ENCODE measurements around the gene RETREG3.
A peak's percentile ranks its signal among the peaks of the same experiment; 100 is the strongest.
"Not testable (repeated sequence)": the region's sequence is repeated elsewhere in the genome, so short reads cannot be mapped to it uniquely, and the experiment has no call there.

Gene RETREG3, protein sequence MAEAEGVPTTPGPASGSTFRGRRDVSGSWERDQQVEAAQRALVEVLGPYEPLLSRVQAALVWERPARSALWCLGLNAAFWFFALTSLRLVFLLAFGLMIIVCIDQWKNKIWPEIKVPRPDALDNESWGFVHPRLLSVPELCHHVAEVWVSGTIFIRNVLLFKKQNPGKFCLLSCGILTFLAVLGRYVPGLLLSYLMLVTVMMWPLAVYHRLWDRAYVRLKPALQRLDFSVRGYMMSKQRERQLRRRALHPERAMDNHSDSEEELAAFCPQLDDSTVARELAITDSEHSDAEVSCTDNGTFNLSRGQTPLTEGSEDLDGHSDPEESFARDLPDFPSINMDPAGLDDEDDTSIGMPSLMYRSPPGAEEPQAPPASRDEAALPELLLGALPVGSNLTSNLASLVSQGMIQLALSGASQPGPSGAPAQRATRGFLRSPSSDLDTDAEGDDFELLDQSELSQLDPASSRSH

DNA sequence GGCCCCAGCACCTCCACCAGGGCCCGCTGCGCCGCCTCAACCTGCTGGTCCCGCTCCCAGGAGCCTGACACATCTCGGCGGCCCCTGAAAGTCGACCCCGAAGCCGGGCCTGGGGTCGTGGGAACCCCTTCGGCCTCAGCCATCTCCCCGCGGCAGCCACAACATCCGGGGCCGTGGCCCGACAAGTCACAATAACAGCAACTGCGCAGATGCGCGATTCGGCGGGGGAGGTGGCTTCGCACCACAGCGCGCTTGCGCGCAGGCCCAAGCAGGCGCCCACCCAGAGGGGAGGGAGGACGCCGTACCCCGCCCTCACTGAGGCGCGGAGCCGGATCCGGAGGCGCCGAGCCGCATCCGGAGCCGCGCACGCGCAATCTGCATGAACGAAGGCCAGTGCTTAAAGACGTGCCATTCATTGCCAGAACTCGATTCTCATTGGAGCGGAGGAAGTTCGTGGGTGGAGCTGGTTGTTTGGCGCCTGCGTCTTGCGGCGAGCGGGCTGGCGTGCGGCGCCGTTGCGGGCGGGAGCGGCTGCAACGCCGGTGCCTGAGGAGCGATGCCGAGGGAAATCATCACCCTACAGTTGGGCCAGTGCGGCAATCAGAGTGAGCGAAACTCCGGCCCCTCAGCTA lies at the start of gene RETREG3, which contains the start of gene TUBG1:
TSS of gene RETREG3 (minus strand) at position 193 of the 632 bp plus-strand sequence. CDS start at position 143, 50 bp downstream.
TSS of gene TUBG1 (plus strand) at position 502 of the 632 bp plus-strand sequence. CDS start at position 557, 55 bp downstream.
- DNase-seq (ENCODE audit: low spot score), result peak; percentile 99

DNA sequence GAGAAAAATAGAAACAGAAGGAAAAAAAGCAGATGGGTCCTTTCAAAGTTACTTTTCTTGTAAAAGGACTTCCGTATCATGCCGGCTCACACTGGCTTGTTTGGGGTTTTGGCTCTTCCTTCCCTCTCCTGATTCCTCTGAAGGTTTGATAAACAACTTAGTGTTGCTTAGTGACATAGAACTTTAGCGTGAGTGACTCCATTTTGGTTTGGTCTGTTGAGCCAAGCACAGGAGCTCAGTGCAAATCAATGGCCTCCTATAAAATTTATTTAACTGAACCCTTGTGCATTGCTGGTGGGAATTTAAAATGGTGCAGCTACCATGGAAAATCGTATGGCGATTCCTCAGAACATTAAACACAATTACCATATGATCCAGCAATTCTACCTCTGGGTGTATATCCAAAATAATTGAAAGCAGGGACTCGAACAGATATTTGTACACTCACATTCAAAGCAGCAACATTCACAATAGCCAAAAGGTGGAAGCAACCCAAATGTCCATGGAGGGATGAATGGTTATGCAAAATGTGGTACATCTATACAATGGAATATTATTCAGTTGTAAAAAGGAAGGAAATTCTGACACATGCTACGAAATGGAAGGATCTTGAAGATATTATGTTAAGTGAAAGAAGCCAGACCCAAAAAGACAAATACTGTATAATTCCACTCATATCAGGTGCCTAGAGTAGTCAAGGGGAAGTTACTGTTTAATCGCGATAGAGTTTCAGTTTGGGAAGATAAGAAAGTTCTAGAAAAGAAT lies 48.8 kb upstream of the RETREG3 start:
- no peak for DNase-seq (ENCODE audit: low spot score)

DNA sequence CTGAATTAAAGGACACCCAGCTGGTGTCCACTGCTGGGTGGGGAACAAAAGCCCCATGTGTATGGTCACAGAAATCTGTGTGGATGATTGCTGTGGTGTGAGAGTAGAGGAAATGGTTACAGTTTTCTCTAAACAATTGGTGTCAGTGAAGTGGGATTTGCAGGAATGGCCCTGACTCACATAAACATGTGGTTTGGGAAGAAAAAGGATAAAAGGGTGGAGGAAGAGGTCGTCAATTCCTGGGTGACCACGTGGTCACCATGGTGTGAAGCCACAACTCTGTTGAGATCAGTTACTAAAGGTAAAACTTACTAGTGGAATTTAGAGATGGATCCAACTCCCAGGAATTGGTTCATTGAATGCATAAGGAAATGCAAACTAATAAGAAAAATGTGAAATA lies 46.4 kb upstream of the RETREG3 start:
- no peak for DNase-seq (ENCODE audit: low spot score)

DNA sequence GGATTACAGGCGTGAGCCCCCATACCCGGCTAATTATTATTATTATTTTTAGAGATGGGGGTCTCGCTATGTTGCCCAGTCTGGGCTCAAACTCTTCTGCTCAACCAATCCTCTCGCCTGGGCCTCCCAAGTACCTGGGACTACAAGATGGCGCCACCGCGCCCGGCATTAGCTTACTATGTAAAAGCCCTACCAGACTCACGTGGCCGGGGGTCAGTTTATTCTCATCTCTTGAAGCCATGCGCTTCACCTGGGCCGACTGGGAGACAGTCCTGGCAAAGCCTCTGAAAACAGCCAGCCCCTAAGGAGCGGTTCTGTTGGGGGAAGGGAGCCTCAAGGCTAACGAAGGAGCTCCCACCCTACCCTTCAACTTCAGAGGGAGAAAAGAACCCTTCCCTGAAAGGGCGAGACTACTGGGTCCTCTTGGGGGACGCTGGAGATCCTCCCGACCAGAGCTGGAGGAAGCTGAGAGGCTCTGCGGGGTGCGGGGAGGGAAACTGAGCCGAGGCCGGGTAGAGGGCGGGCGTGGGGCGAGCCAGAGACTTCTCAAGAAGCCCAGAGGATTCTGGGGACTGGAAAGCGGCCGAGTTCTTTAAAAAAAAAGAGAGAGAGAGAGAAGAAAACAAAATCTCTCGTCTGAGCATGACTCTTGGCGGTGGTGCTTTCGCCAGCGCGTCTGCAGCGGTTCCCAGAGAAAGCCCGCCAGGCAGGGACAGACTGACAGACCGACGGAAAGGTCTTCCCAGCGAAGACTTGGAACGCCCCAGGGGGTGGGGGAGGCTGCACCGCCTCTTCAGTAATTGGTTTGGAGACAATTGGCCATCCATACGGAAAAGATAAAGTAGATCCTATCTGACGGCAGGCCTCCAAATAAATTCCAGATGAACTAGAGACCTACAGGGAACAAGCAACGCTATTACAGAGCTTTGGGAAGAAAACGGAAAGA lies 44.3 kb upstream of the RETREG3 start:
- DNase-seq (ENCODE audit: low spot score), result no peak

DNA sequence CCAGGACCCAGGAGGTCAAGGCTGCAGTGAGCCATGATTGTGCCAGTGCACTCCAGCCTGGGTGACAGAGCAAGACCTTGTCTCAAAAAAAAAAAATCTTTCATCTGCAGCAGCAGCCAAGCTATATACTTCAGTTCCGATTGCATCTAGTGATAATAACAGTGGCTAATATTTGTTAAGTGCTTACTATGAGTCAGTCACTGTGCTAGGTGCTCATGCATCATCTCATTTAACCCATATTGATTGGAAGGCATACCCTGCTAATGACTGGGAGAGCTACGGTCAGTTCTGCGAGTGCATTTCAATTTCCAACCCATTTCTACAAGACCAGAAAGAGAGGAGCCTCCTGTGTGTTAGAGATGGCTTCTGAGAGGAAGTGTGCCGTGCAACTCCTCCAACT lies 42.2 kb upstream of the RETREG3 start:
- no peak for DNase-seq (ENCODE audit: low spot score)

DNA sequence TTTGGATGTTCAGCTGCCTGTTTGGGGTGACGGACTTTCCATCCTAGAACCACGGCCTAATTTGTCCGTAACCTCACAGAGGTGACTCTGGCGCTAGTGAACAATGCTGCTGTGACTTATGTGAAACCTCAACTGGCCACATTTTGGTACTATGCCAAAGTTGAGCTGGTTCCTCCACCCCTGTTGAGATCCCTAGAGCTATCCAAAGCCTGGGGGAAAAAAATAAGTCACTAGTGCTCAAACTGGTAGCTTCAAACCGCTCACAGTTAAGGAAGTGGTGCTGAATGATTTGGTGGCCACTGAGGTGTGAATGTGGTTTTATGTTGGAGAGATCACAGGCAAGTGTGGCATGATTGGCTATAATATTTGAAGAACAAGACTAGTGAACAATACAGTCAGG lies 38.6 kb upstream of the RETREG3 start:
- DNase-seq (ENCODE audit: low spot score), result no peak

DNA sequence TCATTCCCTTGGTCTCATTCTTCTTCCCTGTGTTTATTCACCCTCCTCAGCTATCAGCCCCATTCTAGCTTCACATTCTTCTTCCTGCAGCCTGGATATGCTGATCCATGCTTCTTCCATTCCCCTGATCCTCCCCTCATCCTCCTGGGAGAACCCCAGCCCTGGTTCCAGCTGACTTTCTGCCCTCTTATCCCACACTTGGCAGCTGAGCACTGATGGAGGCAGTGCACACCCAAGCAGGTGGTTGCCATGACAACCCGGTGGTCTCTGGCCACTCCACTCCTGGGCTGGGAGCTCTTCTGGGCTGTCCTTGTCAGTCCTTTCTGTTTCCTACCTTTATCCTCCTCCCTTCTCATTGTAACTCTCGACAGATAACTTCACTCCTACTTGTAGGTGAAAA lies 33.2 kb upstream of the RETREG3 start:
- no peak for DNase-seq (ENCODE audit: low spot score)

DNA sequence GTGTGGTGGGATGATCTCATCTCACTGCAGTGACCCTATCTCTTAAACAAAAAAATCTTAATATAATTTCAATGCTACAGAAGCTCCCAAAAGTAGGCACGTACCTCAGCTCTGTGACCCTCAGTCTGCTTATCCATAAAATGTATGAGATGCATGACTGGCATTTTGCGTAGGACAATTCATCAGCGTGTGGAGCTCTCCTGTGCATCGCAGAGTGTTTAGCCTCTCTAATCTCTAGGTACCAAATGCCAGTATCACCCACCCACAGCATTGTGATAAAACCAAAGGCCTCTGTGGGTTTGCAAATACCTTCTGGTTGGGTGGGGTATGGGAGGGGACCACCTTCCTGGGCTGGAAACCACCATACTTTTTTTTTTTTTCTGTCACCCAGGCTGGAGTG lies 30.9 kb upstream of the RETREG3 start:
- no peak for DNase-seq (ENCODE audit: low spot score)

DNA sequence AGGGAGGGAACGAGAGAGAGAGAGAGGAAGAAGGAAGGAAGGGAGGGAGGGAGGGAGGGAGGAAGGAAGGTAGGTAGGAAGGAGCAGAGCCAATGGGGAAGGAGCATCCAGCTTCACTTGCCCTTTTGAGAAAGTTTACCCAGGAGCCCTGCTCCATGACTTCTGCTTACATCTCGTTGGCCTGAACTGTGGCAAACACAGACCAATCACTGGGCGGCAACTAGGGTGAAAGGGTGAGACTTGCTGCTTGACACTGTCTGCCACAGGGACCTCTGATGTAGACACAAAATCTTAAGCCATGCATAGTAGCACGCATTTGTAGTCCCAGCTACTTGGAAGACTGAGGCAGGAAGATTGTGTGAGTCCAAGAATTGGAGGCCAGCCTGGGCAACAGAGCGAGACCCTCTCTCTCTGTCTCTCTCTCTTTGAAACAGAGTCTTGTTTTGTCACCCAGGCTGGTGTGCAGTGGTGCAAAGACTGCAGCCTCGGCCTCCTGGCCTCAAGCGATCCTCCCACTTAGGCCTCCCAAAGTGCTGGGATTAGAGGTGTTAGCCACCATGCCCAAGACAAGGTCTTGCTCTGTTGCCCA lies 30.4 kb upstream of the RETREG3 start:
- DNase-seq (ENCODE audit: low spot score), result no peak

DNA sequence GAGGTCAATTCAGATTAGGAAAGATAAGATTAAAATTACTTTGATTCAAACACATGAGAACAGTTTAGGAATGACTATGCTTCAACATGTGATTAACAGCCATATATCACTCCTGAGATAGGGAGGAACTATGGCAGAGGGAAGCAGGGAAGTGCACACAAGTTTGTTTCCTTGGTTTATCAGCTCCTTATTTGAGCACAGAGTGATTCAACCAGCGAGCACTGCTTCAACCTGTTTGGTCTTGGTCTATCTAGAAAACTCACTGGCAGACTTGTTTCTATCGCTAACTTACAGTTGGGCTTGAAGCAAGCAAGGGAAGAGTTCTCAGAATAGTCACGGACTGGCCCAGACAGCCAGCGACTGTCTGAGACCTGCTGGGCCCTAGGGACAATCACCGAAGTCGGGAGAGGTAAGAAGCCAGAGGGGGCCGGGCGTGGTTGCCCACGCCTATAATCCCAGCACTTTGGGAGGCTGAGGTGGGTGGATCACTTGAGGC lies 23.8 kb upstream of the RETREG3 start:
- DNase-seq (ENCODE audit: low spot score), result no peak

DNA sequence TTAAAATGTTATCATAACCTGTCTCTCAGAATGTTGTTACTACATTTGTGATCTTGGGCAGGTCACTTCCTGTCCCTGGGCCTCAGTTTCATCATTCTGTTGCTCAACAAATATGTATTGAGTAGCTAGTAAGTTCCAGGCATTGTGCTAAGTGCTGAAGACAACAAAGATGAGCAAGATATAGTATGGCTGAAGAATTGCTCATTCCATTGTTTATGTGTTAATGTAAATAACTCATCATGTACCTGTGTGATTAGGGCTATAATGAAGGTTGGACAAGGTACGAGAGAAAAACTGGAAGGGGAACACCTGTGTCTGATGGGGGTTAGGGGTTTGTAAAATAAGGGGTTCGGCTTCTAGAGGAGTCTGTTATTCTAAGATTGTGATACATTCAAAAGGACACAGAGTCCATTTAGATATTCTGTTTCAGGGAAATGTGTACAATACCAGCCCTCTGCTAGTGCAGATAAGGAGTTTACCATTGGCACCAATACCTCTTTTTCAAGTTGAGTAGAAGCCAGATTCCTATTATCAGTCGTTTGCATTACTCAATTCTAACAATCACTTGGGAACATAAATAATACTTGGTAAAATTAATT lies 20.3 kb upstream of the RETREG3 start:
- no peak for DNase-seq (ENCODE audit: low spot score)

DNA sequence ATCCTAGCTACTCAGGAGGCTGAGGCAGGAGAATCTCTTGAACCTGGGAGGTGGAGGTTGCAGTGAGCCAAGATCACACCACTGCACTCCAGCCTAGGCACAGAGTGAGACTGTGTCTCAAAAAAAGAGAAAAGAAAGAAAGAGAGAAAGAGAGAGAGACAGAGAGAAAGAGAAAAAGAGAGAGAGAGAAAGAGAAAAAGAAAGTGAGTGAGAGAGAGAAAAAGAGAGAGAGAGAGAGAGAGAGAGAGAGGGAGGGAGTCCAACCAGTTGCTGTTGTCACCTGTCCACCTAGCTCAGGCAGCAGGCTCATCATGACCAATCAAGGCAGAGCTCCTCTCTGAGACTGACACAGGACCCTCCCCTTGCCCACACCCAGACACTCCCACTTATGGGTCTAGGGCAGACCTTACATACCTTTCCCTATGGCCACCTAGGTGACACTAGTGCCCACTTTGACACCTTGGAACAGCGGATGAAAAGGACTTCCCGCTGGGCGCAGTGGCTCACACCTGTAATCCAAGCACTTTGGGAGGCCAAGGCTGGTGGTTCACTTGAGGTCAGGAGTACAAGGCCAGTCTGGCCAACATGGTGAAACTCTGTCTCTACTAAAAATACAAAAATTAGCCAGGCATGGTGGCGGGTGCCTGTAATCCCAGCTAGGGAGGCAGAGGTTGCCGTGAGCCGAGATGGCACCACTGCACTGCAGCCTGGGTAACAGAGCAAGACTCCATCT lies 18.0 kb upstream of the RETREG3 start:
- DNase-seq (ENCODE audit: low spot score), result not testable (repeated sequence)

DNA sequence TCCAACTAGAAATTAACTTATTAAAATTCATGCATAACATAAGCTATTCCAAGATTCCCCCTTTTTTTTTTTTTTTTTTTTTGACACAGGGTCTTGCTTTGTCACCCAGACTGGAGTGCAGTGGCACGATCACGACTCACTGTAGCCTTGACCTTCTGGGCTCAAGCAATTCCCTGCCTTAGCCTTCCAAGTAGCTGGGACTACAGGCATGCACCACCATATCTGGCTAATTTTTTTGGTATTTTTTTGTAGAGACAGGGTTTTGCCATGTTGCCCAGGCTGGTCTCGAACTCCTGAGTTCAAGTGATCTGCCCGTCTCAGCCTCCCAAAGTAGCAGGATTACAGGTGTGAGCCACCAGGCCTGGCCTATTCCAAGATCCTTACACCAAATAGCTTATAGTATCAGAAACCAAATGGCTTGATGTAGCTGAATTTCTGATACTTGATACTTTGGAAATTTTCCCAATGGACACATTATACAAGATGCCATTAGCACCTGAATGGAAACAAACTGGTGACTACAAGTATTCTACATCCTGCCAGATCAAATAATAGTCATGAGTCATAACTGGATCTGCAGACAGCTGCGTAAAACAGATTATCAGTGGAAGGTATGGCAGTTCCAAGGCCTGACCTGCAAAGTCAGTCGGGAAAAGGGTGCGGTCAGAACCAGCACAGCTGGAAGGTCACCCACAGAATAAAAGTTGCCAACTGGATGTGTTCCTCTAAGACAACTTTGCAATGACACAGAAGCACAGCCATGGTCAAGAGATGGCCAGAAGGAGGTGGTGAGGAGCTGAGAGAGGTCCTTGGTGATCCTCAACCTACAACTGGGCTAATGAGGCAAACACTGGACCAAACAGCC lies 14.8 kb upstream of the RETREG3 start:
- peak; percentile 43 for DNase-seq (ENCODE audit: low spot score)

DNA sequence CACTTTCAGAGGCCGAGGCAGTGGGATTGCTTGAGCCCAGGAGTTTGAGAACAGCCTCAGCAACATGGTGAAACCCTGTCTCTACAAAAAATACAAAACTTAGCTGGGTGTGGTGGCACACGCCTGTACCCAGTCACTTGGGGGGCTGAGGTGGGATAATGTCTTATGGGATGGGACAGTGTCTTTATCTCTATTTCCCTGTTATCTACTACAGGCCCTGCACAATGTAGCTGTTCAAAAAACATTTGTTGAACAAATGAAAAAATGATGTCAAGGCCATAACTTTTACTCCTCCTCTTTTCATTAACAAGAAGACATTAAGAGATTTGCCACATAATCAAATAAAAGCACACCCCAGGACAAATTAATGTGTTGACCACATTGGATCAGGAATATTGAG lies 14.1 kb upstream of the RETREG3 start:
- no peak for DNase-seq (ENCODE audit: low spot score)

DNA sequence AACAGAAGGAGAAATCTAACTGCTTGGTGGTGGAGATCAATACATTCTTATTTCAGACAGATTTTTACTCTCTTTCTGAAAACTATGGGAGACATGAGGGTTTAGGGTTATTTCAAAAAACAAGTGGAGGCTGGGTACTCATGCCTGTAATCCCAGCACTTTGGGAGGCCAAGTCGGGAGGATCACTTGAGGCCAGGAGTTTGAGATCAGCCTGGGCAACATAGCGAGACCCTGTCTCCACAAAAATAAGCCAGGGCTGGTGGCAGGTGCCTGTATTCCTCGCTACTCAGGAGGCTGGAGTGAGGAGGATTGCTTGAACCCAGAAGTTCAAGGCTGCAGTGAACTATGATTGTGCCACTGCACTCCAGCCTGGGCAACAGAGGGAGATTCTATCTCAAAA lies 12.8 kb upstream of the RETREG3 start:
- DNase-seq (ENCODE audit: low spot score), result not testable (repeated sequence)

DNA sequence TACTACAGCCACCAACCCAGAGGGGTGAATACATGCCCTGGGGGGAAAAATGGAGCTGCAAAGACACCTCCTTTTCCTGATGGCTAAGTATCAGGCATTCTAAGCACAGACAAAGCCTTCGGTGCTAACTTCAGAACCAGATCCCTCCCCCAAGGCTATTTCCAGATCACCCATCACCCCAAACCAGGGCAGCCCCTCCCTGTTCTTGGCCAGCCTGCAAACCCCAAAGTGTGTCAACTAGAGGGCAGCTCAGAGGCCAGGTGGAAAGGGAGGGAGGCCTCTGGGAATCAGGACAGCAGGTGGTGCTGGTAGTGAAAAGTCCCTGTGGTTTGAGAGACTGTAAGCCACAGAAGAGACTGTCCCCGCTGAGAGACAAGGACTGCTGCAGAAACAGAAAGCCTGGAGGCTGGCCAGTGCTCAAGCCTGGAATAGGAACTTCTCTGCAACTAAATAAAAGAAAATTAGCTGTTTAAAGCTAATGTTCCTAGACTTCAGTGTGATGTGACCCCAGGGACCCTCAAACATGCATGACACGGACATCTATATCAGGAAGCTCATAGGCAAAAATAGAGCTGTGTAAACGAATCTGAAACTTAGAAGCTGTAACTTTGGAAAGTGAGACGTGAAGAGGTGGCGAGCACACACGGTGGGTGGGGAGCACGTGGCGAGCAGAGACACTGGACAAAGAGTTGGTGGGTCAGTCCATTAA lies 9.4 kb upstream of the RETREG3 start:
- DNase-seq (ENCODE audit: low spot score), result peak; percentile 8

DNA sequence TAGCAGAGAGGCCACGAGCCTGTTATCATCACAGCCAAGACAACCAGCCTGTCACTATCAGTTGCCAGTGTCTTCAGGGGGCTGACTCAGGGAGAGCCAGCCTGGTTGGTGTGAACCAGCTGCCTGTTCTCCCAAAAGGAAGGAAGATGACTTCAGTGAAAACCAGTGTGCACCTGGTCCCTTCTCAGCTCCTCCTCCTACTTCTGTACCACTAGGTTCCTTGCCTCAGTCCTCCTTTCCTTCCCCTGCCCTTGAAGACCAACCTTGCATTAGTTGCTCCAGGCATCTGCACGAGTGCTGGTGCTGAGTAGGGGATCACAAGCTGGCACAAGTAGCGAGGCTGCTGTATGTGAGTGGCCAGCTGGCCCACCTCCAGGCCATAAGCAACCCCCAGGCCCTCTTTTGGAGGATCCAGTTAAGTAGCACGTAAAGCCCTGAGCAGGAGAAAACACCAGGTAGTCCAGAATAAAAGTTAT lies 8.8 kb upstream of the RETREG3 start:
- DNase-seq (ENCODE audit: low spot score), result no peak

DNA sequence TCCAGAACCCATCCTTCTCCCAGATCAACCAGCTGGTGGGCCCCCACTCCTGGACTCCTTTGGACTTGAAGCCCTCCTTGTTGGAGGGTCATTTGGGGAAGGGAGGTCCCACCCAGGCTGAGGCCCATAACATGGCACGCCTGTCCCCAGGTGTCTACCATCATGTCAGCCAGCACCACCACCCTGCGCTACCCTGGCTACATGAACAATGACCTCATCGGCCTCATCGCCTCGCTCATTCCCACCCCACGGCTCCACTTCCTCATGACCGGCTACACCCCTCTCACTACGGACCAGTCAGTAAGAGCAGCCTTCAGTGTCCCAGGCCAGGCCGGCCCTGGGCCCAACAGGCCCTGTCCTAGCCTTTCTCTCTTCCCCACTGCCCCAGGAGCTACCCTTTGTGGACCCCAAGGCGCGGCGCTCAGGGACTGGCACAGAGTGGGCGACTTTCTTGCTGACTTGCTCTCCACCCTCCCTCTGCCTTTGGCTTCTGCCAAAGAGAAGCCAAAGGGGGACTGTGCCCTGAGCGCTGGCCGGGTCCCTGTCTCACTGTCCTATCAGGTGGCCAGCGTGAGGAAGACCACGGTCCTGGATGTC lies 4.6 kb upstream of the RETREG3 start:
- no peak for DNase-seq (ENCODE audit: low spot score)
